ENCODE results near the gene LRRC8E.
"Not testable (repeated sequence)": the region's sequence is repeated elsewhere in the genome, so short reads cannot be mapped to it uniquely, and the experiment has no call there.

Gene LRRC8E

DNA sequence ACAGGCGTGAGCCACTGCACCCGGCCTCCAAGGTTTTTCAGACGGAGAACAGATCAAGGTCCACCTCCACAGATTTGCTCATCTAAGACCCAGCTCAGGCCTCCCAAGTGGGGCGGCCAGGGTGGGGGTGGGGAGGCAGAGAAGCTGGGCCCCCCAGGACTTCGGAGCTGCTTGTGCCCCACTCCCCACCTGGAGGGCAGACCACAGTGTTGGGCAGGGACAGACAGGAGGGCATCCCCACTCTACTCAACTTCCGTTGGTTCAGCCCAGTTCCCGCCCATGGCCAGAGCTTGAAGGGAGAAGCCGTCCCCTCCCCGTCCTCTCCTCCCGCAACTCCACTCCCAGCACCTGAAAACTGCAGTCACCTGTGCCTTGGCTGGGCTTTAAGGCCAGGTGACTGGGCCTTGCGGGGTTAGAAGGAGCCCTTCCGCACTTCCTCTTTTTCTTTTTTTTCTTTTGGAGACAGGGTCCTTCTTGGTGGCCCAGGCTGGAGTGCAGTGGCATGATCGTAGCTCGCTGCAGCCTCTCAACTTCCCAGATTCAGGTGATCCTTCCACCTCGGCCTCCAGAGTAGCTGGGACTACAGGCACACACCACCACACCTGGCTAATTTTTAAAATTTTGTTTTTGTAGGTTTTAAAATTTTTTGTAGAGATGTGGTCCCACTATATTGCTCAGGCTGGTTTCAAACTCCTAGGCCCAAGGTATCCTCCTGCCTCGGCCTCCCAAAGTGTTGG is 734 bp upstream of the LRRC8E start:
- DNase-seq (ENCODE audit: low read depth in 2 of 2) = no peak

DNA sequence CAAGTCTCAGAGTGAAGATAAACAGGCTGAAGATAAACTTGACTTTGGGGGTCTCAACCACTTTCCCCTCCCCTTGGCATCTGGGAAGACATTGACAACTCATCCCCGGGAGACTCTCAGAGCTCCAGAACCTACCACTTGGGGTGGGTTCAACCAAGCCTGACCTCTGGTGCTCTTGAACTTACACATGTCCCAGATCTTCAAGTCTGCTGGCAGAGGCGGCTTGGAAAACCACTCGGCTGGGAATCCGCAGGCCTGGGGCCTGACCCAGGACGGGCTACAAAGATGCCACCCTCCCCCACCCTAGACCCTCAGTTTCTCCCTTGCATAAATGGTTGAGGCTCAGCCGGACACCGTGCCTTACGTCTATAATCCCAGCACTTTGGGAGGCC is 512 bp downstream of the LRRC8E start:
- no peak for DNase-seq (ENCODE audit: low read depth in 2 of 2)

GRCh38 chr19:7893362-7894101 is 5.2 kb downstream of the LRRC8E start:
- DNase-seq (ENCODE audit: low read depth in 2 of 2) = not testable (repeated sequence)

GRCh38 chr19:7894612-7895309 is 6.5 kb downstream of the LRRC8E start:
- no peak for DNase-seq (ENCODE audit: low read depth in 2 of 2)

DNA sequence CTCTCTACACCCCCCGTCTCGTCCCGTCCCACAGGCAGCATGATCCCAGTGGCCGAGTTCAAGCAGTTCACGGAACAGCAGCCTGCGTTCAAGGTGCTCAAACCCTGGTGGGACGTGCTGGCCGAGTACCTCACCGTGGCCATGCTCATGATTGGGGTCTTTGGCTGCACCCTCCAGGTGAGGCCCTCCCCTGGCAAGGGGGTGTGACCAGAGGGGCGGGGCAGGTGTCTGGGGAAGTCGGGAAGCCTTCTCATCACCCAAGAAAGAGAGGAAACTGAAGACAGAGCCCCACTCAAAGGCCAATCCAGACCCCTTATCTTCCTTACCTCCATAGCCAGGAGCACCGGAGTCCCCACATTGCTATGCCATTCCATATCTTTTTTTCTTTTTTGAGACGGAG is 7.3 kb downstream of the LRRC8E start:
- no peak for DNase-seq (ENCODE audit: low read depth in 2 of 2)

DNA sequence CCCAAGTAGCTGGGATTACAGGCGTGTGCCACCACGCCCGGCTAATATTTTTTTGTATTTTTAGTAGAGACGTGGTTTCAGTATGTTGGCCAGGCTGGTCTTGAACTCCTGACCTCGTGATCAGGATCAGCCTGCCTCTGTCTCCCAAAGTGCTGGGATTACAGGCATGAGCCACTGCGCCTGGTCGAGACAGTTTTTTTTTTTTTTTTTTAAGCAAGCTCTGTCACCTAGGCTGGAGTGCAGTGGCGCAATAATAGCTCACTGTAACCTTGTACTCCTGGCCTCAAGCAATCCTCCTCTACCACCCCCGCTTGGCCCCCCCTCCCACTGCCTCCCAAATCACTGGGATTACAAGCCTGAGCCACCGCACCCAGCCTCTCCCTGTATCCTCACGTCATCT is 9.0 kb downstream of the LRRC8E start:
- no peak for DNase-seq (ENCODE audit: low read depth in 2 of 2)

DNA sequence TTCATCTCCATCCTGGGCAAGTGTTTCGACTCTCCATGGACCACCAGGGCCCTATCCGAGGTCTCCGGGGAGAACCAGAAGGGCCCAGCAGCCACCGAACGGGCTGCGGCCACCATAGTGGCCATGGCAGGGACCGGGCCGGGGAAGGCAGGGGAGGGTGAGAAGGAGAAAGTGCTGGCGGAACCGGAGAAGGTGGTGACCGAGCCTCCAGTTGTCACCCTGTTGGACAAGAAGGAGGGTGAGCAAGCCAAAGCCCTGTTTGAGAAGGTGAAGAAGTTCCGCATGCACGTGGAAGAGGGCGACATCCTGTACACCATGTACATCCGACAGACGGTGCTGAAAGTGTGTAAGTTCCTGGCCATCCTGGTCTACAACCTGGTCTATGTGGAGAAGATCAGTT is 10.7 kb downstream of the LRRC8E start:
- no peak for DNase-seq (ENCODE audit: low read depth in 2 of 2)

GRCh38 chr19:7899751-7900378 is 11.6 kb downstream of the LRRC8E start:
- no peak for DNase-seq (ENCODE audit: low read depth in 2 of 2)

- DNase-seq (ENCODE audit: low read depth in 2 of 2) = no peak
Observed at GRCh38 chr19:7900401-7900870, 12.1 kb downstream of the LRRC8E start.

- no peak for DNase-seq (ENCODE audit: low read depth in 2 of 2)
Observed at GRCh38 chr19:7900931-7901330, 12.6 kb downstream of the LRRC8E start.

DNA sequence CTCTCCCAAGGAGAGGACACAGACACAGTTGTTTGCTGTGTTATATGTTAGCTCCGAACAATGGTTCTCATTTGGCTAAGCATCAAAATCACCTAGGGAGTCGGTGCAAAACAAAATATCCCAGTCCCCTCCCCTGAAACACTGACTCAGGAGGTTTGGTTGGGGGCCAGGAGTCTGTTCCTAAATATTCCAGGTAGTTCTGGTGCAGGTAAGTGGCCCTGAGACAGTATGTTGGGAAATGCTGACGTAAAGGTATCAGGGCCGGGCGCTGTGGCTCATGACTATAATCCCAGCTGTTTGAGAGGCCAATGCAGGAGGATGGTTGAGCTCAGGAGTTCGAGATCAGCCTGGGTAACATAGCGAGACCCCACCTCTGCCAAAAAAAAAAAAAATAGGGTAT is 13.0 kb downstream of the LRRC8E start:
- DNase-seq (ENCODE audit: low read depth in 2 of 2) = no peak

DNA sequence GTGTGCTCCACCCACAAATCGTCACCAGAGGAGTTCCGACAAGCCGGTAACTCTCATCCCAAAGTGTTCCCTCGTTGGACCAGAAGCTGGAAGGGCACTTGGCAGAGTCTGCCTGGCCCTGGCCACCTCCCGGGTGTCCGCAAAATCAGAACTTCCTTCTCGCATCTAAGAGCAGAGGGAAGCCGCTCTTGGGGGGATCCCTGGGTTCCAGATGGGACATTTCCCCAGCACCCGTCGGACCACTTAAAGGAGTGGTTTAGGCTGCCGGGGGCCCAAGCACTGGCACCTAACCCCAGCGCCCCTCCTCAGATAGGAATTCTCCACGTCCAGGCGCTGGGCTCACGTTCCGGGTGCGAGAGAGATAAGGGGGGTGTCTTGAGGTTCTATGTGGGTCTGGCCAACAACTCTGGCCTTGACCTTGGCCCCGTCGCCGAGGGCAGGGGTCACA is 14.5 kb downstream of the LRRC8E start:
- DNase-seq (ENCODE audit: low read depth in 2 of 2) = no peak

DNA sequence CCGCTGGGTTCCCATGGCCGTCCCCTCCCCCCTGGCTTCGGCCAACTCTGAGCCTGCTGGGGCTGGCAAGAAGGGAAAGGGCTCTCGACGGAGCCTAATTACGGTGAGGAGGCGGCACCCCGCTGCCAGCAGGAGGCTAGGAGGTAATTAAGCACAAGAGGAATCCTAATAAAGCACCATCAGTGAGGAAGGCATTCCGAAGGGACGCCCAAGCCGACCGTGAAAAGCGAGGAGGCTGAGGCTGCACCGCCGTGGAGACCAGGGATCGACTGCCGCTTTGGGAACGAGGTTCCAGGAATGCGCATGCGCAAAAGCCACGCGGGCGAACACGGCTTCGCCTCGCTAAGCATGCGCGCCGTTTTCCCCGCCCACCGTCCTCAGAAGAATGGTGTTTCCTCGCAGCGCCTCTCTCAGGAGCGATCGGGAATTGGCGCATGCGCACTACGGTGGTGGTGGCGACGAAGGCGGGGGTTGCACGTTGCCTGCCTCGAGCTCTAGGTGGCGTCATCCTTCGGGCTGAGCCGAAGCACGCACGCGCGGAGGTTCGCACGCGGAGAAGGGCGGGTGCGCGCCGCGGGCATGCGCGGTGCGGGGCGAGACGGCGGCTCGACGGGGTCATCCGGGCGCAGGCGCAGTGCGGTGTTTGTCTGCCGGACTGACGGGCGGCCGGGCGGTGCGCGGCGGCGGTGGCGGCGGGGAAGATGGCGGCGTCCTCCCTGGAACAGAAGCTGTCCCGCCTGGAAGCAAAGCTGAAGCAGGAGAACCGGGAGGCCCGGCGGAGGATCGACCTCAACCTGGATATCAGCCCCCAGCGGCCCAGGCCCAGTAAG is 15.1 kb downstream of the LRRC8E start, which contains the start of gene MAP2K7:
Gene MAP2K7 (plus strand): TSS at position 634 of the 830 bp plus-strand sequence. CDS start 68 bp downstream, at position 702.
- peak; percentile 100 for DNase-seq (ENCODE audit: low read depth in 2 of 2)

DNA sequence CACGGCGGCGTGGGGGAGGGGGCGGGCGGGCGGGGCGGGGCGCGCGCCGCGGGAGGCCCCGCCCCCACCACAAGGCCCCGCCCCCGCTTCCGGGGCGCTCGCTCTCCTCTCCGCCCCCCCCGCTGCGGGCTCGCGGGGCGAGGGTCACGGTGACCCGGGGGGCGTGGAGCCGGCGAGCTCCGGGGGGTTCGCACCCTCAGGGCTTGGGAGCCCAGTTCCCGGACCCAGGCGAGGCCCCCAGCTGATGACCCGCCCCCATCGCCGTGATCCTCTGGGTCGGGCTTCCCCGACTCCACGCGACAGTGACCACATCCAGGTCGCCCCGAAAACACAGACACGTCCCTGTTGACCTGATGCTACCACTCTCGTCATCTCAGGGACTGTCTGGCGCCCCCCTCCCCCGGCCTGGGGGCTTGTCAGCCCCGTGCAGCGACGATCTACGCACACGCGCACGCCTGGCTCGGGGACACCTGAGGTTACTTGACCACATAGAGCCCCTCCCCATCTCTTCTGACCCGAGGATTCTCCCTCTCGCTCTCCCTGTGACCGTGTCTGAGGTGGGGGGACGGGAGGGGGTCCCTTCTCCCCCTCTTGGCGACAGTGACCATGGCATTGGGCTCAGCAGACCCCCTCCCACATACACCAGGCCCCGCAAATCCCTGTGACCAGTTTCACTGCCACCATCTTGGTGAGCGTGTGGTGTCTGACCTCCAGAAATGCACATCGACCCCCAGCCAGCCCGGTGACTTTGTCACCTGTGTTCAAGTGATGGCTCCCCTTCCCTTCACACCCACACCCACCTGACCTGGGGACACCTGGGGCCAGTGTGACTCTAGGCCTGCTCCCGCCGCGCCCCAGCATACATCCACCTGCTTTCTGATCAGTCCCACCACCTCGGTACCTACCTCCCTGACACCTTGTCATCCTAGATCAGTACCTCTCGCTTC is 16.0 kb downstream of the LRRC8E start:
- DNase-seq (ENCODE audit: low read depth in 2 of 2) = peak in 1 of 2 donors; percentile 30

GRCh38 chr19:7905268-7905667 is 17.0 kb downstream of the LRRC8E start:
- no peak for DNase-seq (ENCODE audit: low read depth in 2 of 2)

GRCh38 chr19:7905859-7906258 is 17.5 kb downstream of the LRRC8E start:
- no peak for DNase-seq (ENCODE audit: low read depth in 2 of 2)

GRCh38 chr19:7907122-7907521 is 18.8 kb downstream of the LRRC8E start:
- DNase-seq (ENCODE audit: low read depth in 2 of 2) = no peak

DNA sequence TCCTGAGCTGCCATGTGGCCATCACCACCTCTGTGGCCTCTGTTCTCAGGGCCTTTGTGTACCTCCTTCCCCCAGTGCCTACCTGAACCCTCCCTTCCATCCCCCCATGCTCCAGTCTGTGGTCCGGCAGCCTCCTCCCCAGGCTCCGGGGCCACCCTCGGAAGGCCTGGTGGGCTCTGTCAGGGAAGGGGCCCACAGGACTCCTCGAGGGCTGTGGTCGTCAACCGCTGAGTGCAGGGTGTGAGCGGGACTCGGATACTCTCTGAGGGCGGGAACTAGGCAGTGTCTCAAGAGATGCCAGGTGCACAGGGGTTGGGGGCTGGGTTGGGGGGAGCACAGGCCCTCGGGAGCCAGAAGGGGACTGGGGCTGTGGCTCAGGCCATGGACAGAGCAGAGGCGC is 19.2 kb downstream of the LRRC8E start:
- DNase-seq (ENCODE audit: low read depth in 2 of 2) = no peak

DNA sequence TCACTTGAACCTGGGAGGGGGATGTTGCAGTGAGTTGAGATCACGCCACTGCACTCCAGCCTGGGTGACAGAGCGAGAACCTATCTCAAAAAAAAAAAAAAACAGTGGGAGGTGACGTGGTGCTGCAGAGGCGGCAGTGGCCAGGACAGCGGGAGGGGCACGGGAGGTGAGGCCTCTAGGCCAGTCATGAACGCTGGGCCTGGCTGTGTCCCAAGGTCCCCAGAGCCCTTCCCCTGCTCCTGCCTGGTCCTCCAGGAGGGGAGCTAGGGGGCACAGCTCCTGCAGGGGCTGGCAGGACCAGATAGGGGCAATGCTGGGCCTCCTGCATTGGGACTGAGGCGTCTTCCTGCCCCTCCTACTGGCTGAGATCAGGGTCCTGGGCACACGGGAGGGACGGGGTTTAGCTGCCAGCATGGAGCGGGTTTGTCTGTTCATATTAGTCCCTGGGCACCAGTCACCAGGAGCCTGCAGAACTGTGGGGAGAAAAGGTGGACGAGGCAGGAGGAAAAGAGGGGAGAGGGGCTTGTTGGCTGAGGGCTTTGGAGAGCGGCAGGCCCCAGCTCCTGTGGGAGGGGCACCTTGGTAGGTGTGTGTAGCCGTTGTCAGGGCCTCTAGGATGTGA is 19.9 kb downstream of the LRRC8E start:
- DNase-seq (ENCODE audit: low read depth in 2 of 2) = no peak
